Esophagus muscularis mucosa (tissue), 4 donors: Measurements from ENCODE around the gene AP1S3. TPM values are rescaled to one million over a fixed set of nuclear protein-coding genes. Genes with fewer than 3 reads are reported as not detected.

ENCODE experiments used
- DNase-seq: peaks from one replicate; pipeline ENCODE4 v3.0.0-alpha.2; 2017; ENCODE audit errors: extremely low spot score
- H3K27ac ChIP-seq, 4 donors: fragments of 200-600 bp; sonication (generic); replicated peaks in 1 of 4; 1 replicate in 3 of 4; 2 replicates in 1 of 4; pipeline ENCODE4 v1.5.1; 2016 to 2019; ENCODE audit warnings: mild to moderate bottlenecking in 1 of 4
- H3K27me3 ChIP-seq, 4 donors: fragments of 200-600 bp; sonication (generic); one replicate each; pipeline versions ENCODE4 v1.5.1 to v1.6.0; 2016 to 2019
- H3K36me3 ChIP-seq, 4 donors: fragments of 200-600 bp; sonication (generic); one replicate each; pipeline ENCODE4 v1.5.1; 2016 to 2019
- H3K4me1 ChIP-seq, 4 donors: fragments of 200-600 bp; sonication (generic); one replicate each; pipeline ENCODE4 v1.5.1; 2016 to 2019
- H3K4me3 ChIP-seq, 4 donors: fragments of 200-600 bp; sonication (generic); 1 replicate in 2 of 4; 2 replicates in 2 of 4; pipeline ENCODE4 v1.5.1; 2016 to 2019; ENCODE audit warnings: mild to moderate bottlenecking in 4 of 4, moderate library complexity in 1 of 4
- H3K9me3 ChIP-seq, 4 donors: fragments of 200-600 bp; sonication (generic); 1 replicate in 3 of 4; 2 replicates in 1 of 4; pipeline ENCODE4 v1.5.1; 2016 to 2019
- EP300 ChIP-seq: sonication (generic); formaldehyde crosslinking; IDR thresholded peaks from one replicate; pipeline ENCODE4 v1.6.1; 2017; ENCODE audit warnings: antibody characterized with exemption
- POLR2A ChIP-seq: fragments of 450-650 bp; IDR thresholded peaks from one replicate; pipeline ENCODE4 v1.6.1; 2017; ENCODE audit warnings: antibody characterized with exemption, moderate library complexity, mild to moderate bottlenecking, low read depth
- POLR2AphosphoS5 ChIP-seq, 2 donors: sonication (generic); formaldehyde crosslinking; IDR thresholded peaks; one replicate each; pipeline ENCODE4 v1.6.1; 2017; ENCODE audit warnings: antibody characterized with exemption in 2 of 2
- WGBS: methylation state at CpG from one replicate; pipeline ENCODE4 v1.1.5; 2018; 5-methylcytosine and 5-hydroxymethylcytosine counted together
- intact Hi-C: fragments of 100-400 bp; cut with DNase I; formaldehyde crosslinking; loops from one replicate; pipeline ENCODE4 v1.15.1; 2023
- total RNA-seq, 4 donors: library from RNA; depleted of rRNA; stranded (reverse); fragments of >200 nt; gene quantifications; one replicate each; pipeline versions ENCODE4 v1.1.0 to v1.2.1, GENCODE V29; 2016
- TF ChIP-seq, protein P1 (sequence below), 3 experiments: fragments of 200-600 bp in 2 of 3; fragments of 450-650 bp in 1 of 3; sonication (generic) in 2 of 3; IDR thresholded peaks; one replicate each; pipeline ENCODE4 v1.5.1; 2017 to 2019; ENCODE audit warnings: antibody characterized with exemption in 3 of 3, mild to moderate bottlenecking in 2 of 3, moderate library complexity in 1 of 3

AP1S3 gene
- total RNA-seq, 4 donors from 2014 or later, result 0.40 to 2.7 (median 0.85) TPM

GRCh38 chr2:223870840-223871611 is 33.6 kb upstream of the AP1S3 start:
- H3K36me3 ChIP-seq, result peaks cover 5 to 54% (median 39%) of the 10 kb centered on the region in 4 donors

DNA sequence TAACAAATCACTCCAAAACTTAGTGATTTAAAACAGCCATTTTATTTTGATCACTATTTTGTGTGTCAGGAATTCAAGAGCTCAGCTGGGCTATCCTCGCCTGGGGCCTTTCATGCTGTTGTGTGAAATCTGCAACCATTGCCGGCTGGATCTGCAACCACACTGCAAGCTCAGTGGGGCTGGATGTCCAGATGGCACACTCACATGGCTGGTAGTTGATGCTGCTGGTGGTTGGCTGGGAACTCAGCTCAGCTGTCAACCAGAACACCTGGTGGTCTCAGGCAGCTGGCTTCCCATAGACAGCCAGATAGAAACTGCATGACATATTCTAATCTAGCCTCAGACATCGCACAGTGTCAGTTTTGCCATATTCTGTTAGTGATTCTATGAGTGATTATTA is 30.6 kb upstream of the AP1S3 start:
- TF ChIP-seq EP300 (no peak), POLR2A (no peak), POLR2AphosphoS5 (IDR thresholded peaks at IDR 0.05) (no peak)
- TF ChIP-seq, protein P1, sequence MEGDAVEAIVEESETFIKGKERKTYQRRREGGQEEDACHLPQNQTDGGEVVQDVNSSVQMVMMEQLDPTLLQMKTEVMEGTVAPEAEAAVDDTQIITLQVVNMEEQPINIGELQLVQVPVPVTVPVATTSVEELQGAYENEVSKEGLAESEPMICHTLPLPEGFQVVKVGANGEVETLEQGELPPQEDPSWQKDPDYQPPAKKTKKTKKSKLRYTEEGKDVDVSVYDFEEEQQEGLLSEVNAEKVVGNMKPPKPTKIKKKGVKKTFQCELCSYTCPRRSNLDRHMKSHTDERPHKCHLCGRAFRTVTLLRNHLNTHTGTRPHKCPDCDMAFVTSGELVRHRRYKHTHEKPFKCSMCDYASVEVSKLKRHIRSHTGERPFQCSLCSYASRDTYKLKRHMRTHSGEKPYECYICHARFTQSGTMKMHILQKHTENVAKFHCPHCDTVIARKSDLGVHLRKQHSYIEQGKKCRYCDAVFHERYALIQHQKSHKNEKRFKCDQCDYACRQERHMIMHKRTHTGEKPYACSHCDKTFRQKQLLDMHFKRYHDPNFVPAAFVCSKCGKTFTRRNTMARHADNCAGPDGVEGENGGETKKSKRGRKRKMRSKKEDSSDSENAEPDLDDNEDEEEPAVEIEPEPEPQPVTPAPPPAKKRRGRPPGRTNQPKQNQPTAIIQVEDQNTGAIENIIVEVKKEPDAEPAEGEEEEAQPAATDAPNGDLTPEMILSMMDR (IDR thresholded peaks at IDR 0.05), result no peak
- H3K4me1 ChIP-seq, result no peaks in the 10 kb centered on the region
- no peak for DNase-seq
- H3K27me3 ChIP-seq, result no peaks in the 10 kb centered on the region
- H3K9me3 ChIP-seq, result no peaks in the 10 kb centered on the region
- H3K27ac ChIP-seq, result no peak overlapping the region
- H3K4me3 ChIP-seq, result no peak overlapping the region
- 96% methylated on average over 3 of the region's 3 CpGs for WGBS
- intact Hi-C loops, result no loop called here
- H3K36me3 ChIP-seq, result peaks cover 0 to 26% (median 18%) of the 10 kb centered on the region in 4 donors

More at GRCh38 chr2:223870840-223871611, 33.6 kb upstream of the AP1S3 start:
- H3K27ac ChIP-seq, result no peak overlapping the region
- no peaks in the 10 kb centered on the region for H3K4me1 ChIP-seq
- no peak for DNase-seq
- peaks cover 0 to 3% (median 0%) of the 10 kb centered on the region in 4 donors for H3K9me3 ChIP-seq
- intact Hi-C loops, result no loop called here
- no peak overlapping the region for H3K4me3 ChIP-seq
- H3K27me3 ChIP-seq, result no peaks in the 10 kb centered on the region
- TF ChIP-seq EP300, result no peak
- 82% methylated on average over 7 of the region's 7 CpGs for WGBS

GRCh38 chr2:223865907-223866508 is 28.6 kb upstream of the AP1S3 start:
- Histone ChIP-seq H3K4me3 (no peak overlapping the region), H3K36me3 (peaks cover 0 to 11% (median 10%) of the 10 kb centered on the region in 4 donors), H3K9me3 (no peaks in the 10 kb centered on the region), H3K4me1 (no peaks in the 10 kb centered on the region), H3K27ac (no peak overlapping the region), H3K27me3 (no peaks in the 10 kb centered on the region)
- 68% methylated on average over 2 of the region's 2 CpGs for WGBS
- intact Hi-C loops, result no loop called here
- TF ChIP-seq EP300 (no peak), POLR2AphosphoS5 (IDR thresholded peaks at IDR 0.05) (no peak)
- TF ChIP-seq, protein P1 (IDR thresholded peaks at IDR 0.05), result no peak
- DNase-seq, result no peak

- no peaks in the 10 kb centered on the region for H3K27me3 ChIP-seq
- TF ChIP-seq, protein P1 (IDR thresholded peaks at IDR 0.05), result no peak
- TF ChIP-seq POLR2A (no peak), EP300 (no peak), POLR2AphosphoS5 (IDR thresholded peaks at IDR 0.05) (no peak)
- intact Hi-C loops, result no loop called here
- H3K9me3 ChIP-seq, result no peaks in the 10 kb centered on the region
- H3K36me3 ChIP-seq, result peaks cover 0 to 6% (median 3%) of the 10 kb centered on the region in 4 donors
- no peak overlapping the region for H3K27ac ChIP-seq
- H3K4me3 ChIP-seq, result no peak overlapping the region
- WGBS, result 85% methylated on average over 4 of the region's 4 CpGs
- H3K4me1 ChIP-seq, result no peaks in the 10 kb centered on the region
- DNase-seq, result no peak
These were observed 27.7 kb upstream of the AP1S3 start for GRCh38 chr2:223865124-223865523.

GRCh38 chr2:223863491-223863890 is 26.1 kb upstream of the AP1S3 start:
- intact Hi-C loops, result no loop called here
- H3K27me3 ChIP-seq, result no peaks in the 10 kb centered on the region
- TF ChIP-seq EP300 (no peak), POLR2A (no peak), POLR2AphosphoS5 (IDR thresholded peaks at IDR 0.05) (no peak)
- TF ChIP-seq, protein P1 (IDR thresholded peaks at IDR 0.05), result no peak
- no peaks in the 10 kb centered on the region for H3K4me1 ChIP-seq
- no peak for DNase-seq
- H3K36me3 ChIP-seq, result peaks cover 0 to 3% (median 0%) of the 10 kb centered on the region in 4 donors
- 67% methylated on average over 2 of the region's 2 CpGs for WGBS
- H3K27ac ChIP-seq, result no peak overlapping the region
- H3K4me3 ChIP-seq, result no peak overlapping the region
- H3K9me3 ChIP-seq, result no peaks in the 10 kb centered on the region
